Measurements from ENCODE around the gene TNFRSF8.

GRCh38 chr1:12182410-12182984 is 119.4 kb downstream of the TNFRSF8 start:
- TF ChIP-seq TCF7L2 (IDR thresholded peaks at IDR 0.05; ENCODE audit: low read depth, low read length) (no peak), CTCF (IDR thresholded peaks at IDR 0.05) (no peak), SIN3A (IDR thresholded peaks at IDR 0.05; ENCODE audit: borderline replicate concordance, insufficient read depth, low read depth, low read length) (no peak)
- TF ChIP-seq, protein P1, sequence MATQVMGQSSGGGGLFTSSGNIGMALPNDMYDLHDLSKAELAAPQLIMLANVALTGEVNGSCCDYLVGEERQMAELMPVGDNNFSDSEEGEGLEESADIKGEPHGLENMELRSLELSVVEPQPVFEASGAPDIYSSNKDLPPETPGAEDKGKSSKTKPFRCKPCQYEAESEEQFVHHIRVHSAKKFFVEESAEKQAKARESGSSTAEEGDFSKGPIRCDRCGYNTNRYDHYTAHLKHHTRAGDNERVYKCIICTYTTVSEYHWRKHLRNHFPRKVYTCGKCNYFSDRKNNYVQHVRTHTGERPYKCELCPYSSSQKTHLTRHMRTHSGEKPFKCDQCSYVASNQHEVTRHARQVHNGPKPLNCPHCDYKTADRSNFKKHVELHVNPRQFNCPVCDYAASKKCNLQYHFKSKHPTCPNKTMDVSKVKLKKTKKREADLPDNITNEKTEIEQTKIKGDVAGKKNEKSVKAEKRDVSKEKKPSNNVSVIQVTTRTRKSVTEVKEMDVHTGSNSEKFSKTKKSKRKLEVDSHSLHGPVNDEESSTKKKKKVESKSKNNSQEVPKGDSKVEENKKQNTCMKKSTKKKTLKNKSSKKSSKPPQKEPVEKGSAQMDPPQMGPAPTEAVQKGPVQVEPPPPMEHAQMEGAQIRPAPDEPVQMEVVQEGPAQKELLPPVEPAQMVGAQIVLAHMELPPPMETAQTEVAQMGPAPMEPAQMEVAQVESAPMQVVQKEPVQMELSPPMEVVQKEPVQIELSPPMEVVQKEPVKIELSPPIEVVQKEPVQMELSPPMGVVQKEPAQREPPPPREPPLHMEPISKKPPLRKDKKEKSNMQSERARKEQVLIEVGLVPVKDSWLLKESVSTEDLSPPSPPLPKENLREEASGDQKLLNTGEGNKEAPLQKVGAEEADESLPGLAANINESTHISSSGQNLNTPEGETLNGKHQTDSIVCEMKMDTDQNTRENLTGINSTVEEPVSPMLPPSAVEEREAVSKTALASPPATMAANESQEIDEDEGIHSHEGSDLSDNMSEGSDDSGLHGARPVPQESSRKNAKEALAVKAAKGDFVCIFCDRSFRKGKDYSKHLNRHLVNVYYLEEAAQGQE (IDR thresholded peaks at IDR 0.05; ENCODE audit: insufficient read depth in 1 of 2, low read depth in 2 of 2, low read length in 1 of 2), result no peak

Measured in Panc1 (cell line).